Mammary epithelial cell (primary cell): ENCODE results near the gene EXOC6B.

Experiments
- EZH2 ChIP-seq: IDR thresholded peaks from 2 replicates; pipeline ENCODE4 v1.6.1; 2012; ENCODE audit warnings: low read length, inconsistent platforms, borderline replicate concordance
- TF ChIP-seq, protein P1 (sequence below), 2 donors: IDR thresholded peaks in 1 of 2; conservative IDR thresholded peaks in 1 of 2; 2 replicates each; pipeline ENCODE4 v1.5.1; 2011 to 2012; ENCODE audit warnings: inconsistent platforms in 2 of 2, low read length in 2 of 2, mild to moderate bottlenecking in 2 of 2, control low read depth in 1 of 2, low read depth in 1 of 2; ENCODE audit not compliant: insufficient read depth in 1 of 2; ENCODE audit errors: extremely low read depth in 1 of 2

DNA sequence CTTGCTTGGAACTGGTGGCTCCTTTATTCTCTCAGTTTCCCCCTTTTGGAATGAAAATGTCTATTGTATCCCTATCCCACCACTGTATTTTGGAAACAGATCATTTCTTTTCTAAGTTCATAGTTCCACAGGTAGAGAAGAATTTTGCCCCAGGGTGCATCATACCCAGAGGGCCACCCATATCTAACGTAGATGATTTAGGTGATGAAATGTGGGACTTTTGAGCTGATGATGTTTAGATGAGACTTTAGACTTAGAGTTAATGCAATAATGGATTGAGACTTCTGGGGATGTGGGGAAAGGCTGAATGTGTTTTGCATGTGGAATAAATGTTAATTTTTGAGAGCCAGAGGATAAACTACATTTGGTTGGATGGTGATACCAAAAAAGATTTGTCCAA lies 570.3 kb downstream of the EXOC6B start:
- TF ChIP-seq, protein P1, sequence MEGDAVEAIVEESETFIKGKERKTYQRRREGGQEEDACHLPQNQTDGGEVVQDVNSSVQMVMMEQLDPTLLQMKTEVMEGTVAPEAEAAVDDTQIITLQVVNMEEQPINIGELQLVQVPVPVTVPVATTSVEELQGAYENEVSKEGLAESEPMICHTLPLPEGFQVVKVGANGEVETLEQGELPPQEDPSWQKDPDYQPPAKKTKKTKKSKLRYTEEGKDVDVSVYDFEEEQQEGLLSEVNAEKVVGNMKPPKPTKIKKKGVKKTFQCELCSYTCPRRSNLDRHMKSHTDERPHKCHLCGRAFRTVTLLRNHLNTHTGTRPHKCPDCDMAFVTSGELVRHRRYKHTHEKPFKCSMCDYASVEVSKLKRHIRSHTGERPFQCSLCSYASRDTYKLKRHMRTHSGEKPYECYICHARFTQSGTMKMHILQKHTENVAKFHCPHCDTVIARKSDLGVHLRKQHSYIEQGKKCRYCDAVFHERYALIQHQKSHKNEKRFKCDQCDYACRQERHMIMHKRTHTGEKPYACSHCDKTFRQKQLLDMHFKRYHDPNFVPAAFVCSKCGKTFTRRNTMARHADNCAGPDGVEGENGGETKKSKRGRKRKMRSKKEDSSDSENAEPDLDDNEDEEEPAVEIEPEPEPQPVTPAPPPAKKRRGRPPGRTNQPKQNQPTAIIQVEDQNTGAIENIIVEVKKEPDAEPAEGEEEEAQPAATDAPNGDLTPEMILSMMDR (conservative IDR thresholded peaks at IDR 0.05 in 1 of 2, IDR thresholded peaks at IDR 0.05 in 1 of 2; ENCODE audit: extremely low read depth in 1 of 2, insufficient read depth in 1 of 2, low read depth in 1 of 2, low read length in 2 of 2), result no peak
- no peak for TF ChIP-seq EZH2
